CD4-positive, alpha-beta memory T cell (primary cell): ENCODE results near the gene TCERG1. TPM values are rescaled to one million over a fixed set of nuclear protein-coding genes. Genes with fewer than 3 reads are reported as not detected.

Source experiments
- CTCF ChIA-PET: fragments of 350-600 bp; sonication (Branson Sonifier 250); formaldehyde crosslinking; loops from one replicate; lab custom pipeline; 2021; ENCODE audit warnings: inconsistent platforms; ENCODE audit not compliant: partially characterized antibody; lab: Charles Lee
- POLR2A ChIA-PET: fragments of 350-600 bp; sonication (Branson Sonifier 250); formaldehyde crosslinking; loops from one replicate; lab custom pipeline; 2021; ENCODE audit not compliant: partially characterized antibody; lab: Charles Lee
- DNase-seq, 5 donors: peaks; one replicate each; pipeline versions ENCODE4 v3.0.0 to v3.0.0-alpha.2; 2020 to 2022; ENCODE audit warnings: mixed read lengths in 1 of 5
- H3K27ac ChIP-seq: one replicate; pipeline ENCODE4 v1.7.0; 2013; ENCODE audit warnings: low read depth, low read length
- H3K27me3 ChIP-seq: 2 replicates; pipeline ENCODE4 v1.7.0; 2013; ENCODE audit warnings: mild to moderate bottlenecking, low read length, moderate library complexity; ENCODE audit not compliant: insufficient read depth
- H3K36me3 ChIP-seq: 2 replicates; pipeline ENCODE4 v1.7.0; 2013; ENCODE audit warnings: mild to moderate bottlenecking, low read length, moderate library complexity; ENCODE audit not compliant: insufficient read depth
- H3K4me1 ChIP-seq: 2 replicates; pipeline ENCODE4 v1.7.0; 2013; ENCODE audit warnings: mild to moderate bottlenecking, low read length, moderate library complexity; ENCODE audit not compliant: insufficient read depth
- H3K4me3 ChIP-seq, 2 donors: one replicate each; pipeline ENCODE4 v1.7.0; 2013; ENCODE audit warnings: low read length in 2 of 2, mild to moderate bottlenecking in 1 of 2
- H3K9me3 ChIP-seq, 2 donors: one replicate each; pipeline ENCODE4 v1.7.0; 2013; ENCODE audit warnings: low read length in 2 of 2, control low read depth in 1 of 2; ENCODE audit not compliant: control insufficient read depth in 1 of 2
- H3K27ac Mint-ChIP-seq, 7 donors: one replicate each; pipeline ENCODE4 v1.8.0; 2020 to 2021; ENCODE audit warnings: mixed read lengths in 7 of 7, mild to moderate bottlenecking in 6 of 7, inconsistent platforms in 3 of 7, moderate library complexity in 3 of 7
- H3K27me3 Mint-ChIP-seq, 2 donors: one replicate each; pipeline ENCODE4 v1.8.0; 2020 to 2021; ENCODE audit warnings: mixed read lengths in 2 of 2
- H3K36me3 Mint-ChIP-seq, 2 donors: one replicate each; pipeline ENCODE4 v1.8.0; 2020 to 2021; ENCODE audit warnings: mixed read lengths in 2 of 2, inconsistent platforms in 1 of 2, mild to moderate bottlenecking in 1 of 2
- H3K4me1 Mint-ChIP-seq, 4 donors: one replicate each; pipeline ENCODE4 v1.8.0; 2020 to 2021; ENCODE audit warnings: mixed read lengths in 4 of 4, mild to moderate bottlenecking in 1 of 4
- H3K4me3 Mint-ChIP-seq, 8 donors: one replicate each; pipeline ENCODE4 v1.8.0; 2020 to 2021; ENCODE audit warnings: mixed read lengths in 8 of 8, mild to moderate bottlenecking in 7 of 8, moderate library complexity in 6 of 8, inconsistent platforms in 3 of 8
- H3K9me3 Mint-ChIP-seq, 8 donors: one replicate each; pipeline ENCODE4 v1.8.0; 2020 to 2021; ENCODE audit warnings: mixed read lengths in 8 of 8, mild to moderate bottlenecking in 5 of 8, inconsistent platforms in 3 of 8, moderate library complexity in 1 of 8
- intact Hi-C: fragments of 100-400 bp; cut with micrococcal nuclease; formaldehyde crosslinking; loops from one replicate; pipeline ENCODE4 v1.15.1; 2023
- polyA plus RNA-seq, 2 donors: library from polyadenylated mRNA; unstranded; fragments of 300-500 nt; fragmentation: Illumina TruSeq; gene quantifications; one replicate each; pipeline ENCODE4 v1.2.3, GENCODE V29; 2021
- total RNA-seq, 2 experiments: library from RNA; stranded (reverse); gene quantifications; one replicate each; pipeline ENCODE4 v1.2.3, GENCODE V29; 2021

Gene TCERG1
- total and polyA plus RNA-seq, 4 experiments from 2014 or later = 20.3 to 68.5 (median 57.2) TPM

DNA sequence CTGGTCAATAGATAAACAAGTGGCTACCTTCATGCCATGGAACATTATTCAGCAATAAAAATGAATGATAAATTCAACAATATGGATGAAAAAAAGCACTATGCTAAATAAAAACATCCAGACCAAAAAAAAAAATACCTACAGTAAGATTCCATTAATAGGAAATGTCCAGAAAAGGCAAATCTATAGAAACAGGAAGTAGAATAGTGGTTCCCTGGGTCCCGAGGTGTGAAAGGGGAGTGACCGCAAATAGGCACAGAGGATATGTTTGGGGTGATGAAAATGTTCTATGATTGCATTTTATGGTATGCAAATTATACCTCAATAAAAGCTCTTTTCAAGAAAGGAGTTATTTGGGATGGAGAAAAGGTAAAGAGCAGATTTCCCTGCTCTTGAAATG, 72.4 kb downstream of the TCERG1 start:
- H3K27ac Mint-ChIP-seq = no peak overlapping the region
- no peak for DNase-seq
- ChIA-PET CTCF (no interaction called here), POLR2A (no interaction called here)
- no peak overlapping the region for H3K27ac ChIP-seq
- no peaks in the 10 kb centered on the region for H3K36me3 ChIP-seq
- H3K4me1 ChIP-seq = no peaks in the 10 kb centered on the region
- no peaks in the 10 kb centered on the region for H3K9me3 Mint-ChIP-seq
- H3K4me1 Mint-ChIP-seq = no peaks in the 10 kb centered on the region
- no peak overlapping the region for H3K4me3 ChIP-seq
- H3K36me3 Mint-ChIP-seq = no peaks in the 10 kb centered on the region
- no peak overlapping the region for H3K4me3 Mint-ChIP-seq
- peaks cover 0 to 1% of the 10 kb centered on the region in 2 donors for H3K27me3 Mint-ChIP-seq
- intact Hi-C loops = no loop called here
- no peaks in the 10 kb centered on the region for H3K9me3 ChIP-seq
- no peaks in the 10 kb centered on the region for H3K27me3 ChIP-seq

DNA sequence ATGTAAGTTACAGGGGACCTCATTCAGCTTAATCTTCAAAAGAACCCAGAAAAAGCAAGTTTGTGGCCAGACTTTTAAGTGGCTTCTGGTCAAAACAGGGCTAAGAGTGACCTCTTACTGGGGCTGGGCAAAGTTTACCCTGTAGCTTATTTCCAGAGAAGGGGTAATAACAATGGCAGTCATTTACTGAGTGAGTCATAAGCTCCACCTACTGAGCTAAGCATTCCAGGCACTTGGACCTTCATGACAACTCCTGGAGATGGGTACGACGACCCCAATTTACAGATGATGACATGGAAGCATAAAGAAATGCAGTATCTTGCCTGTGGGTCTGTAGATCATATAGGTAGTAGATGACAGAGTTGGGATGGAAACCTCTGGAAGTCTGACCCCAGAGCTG, 73.6 kb downstream of the TCERG1 start:
- Mint-ChIP-seq H3K9me3 (no peaks in the 10 kb centered on the region), H3K27ac (no peak overlapping the region), H3K36me3 (no peaks in the 10 kb centered on the region), H3K4me1 (no peaks in the 10 kb centered on the region), H3K4me3 (no peak overlapping the region), H3K27me3 (peaks cover 0 to 3% of the 10 kb centered on the region in 2 donors)
- Histone ChIP-seq H3K27ac (no peak overlapping the region), H3K4me1 (no peaks in the 10 kb centered on the region), H3K36me3 (no peaks in the 10 kb centered on the region), H3K4me3 (no peak overlapping the region), H3K9me3 (no peaks in the 10 kb centered on the region), H3K27me3 (no peaks in the 10 kb centered on the region)
- POLR2A ChIA-PET = no interaction called here
- intact Hi-C loops = no loop called here
- CTCF ChIA-PET = interaction anchor here (0.8 to 2.1 kb wide), 6 partner anchors 9 to 668 kb away, joined by 3 to 15 read pairs (median 8); no protein-coding TSS in a partner anchor
- DNase-seq = no peak

DNA sequence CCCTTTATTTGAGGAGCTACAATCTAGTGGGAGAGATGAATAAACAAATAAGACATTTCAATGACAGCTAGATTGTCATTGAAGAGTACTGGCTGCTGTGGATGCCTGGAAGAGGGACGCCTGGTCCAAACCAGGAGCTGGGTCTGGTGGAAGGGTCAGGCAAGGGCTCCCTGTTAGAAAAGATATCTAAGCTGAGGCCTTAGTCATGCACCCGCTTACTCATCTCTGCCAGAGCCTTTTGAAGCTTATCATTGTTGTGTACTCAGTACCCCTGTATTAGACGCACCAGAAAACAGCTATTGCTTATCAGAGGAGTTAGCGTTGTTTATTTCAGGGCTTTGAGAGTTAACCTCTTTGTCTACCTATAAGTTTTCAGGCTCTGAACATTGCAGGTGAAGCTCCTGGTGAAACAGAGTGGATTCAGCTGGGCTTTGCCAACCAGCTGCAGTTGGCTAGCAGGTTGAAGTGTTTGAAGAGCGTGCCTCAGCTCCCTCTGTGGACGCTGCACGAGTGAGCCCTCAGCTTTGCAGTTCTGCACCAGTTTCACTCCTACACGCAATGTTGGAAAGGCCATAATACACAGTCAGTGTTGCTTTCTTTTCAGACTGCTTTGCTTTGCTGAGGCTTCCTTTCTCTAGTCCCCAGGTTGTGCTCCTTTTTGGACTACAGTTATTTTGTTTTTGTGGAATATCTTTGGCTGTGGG, 74.4 kb downstream of the TCERG1 start:
- Mint-ChIP-seq H3K36me3 (no peaks in the 10 kb centered on the region), H3K4me1 (no peaks in the 10 kb centered on the region), H3K9me3 (no peaks in the 10 kb centered on the region), H3K27me3 (peaks cover 0 to 3% of the 10 kb centered on the region in 2 donors), H3K27ac (no peak overlapping the region), H3K4me3 (no peak overlapping the region)
- H3K27ac ChIP-seq = no peak overlapping the region
- DNase-seq = no peak
- no peaks in the 10 kb centered on the region for H3K4me1 ChIP-seq
- CTCF ChIA-PET = interaction anchor here (0.8 to 2.1 kb wide), 6 partner anchors 9 to 667 kb away, joined by 3 to 15 read pairs (median 8); no protein-coding TSS in a partner anchor
- POLR2A ChIA-PET = no interaction called here
- H3K27me3 ChIP-seq = no peaks in the 10 kb centered on the region
- no peaks in the 10 kb centered on the region for H3K36me3 ChIP-seq
- H3K9me3 ChIP-seq = no peaks in the 10 kb centered on the region
- no peak overlapping the region for H3K4me3 ChIP-seq
- intact Hi-C loops = no loop called here

DNA sequence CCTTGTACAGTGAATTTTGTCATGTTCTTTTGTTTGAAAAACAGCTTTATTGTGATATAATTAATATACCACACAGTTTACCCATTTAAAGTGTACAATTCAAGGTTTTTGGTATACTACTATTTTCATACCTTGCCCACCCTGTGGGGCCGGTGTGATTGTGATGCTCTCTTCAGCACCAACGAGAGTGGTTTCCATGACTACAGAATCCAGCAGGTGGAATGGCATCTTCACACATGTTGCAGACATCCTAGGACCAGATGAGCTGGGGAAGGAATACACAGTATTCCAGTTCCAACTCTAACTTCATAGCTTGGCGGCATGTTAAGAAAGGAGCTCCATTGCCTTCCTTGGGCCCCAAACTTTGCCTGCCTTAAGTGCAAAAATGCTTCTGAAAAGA, 76.6 kb downstream of the TCERG1 start:
- no peak for DNase-seq
- ChIA-PET POLR2A (no interaction called here), CTCF (interaction anchor here (0.9 to 2.0 kb wide), 4 partner anchors 8 to 440 kb away, joined by 3 to 7 read pairs (median 4); no protein-coding TSS in a partner anchor)
- Histone ChIP-seq H3K4me3 (no peak overlapping the region), H3K27me3 (peaks cover 5% of the 10 kb centered on the region), H3K9me3 (no peaks in the 10 kb centered on the region), H3K4me1 (no peaks in the 10 kb centered on the region), H3K36me3 (no peaks in the 10 kb centered on the region), H3K27ac (no peak overlapping the region)
- no peaks in the 10 kb centered on the region for H3K36me3 Mint-ChIP-seq
- intact Hi-C loops = no loop called here
- H3K4me3 Mint-ChIP-seq = no peak overlapping the region
- H3K9me3 Mint-ChIP-seq = no peaks in the 10 kb centered on the region
- no peaks in the 10 kb centered on the region for H3K4me1 Mint-ChIP-seq
- H3K27ac Mint-ChIP-seq = no peak overlapping the region
- peaks cover 0 to 7% of the 10 kb centered on the region in 2 donors for H3K27me3 Mint-ChIP-seq

DNA sequence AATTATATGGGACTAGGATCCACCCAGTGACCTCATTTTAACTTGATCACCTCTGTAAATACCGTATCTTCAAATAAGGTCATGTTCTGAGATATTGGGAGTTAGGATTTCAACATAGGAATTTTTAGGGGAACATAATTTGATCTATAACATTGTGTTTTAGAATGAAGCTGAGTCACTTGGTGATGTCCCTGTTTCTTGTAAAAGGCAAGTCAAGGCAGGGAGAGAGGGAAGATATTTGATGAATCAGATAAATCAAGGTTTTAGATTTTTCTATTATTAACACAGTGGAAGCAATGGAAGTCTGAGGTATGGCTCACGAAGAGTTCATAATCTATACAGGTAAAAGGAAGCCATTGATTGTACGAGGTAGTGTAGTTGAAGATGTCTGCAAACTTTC, 80.7 kb downstream of the TCERG1 start:
- H3K27me3 ChIP-seq = peaks cover 5% of the 10 kb centered on the region
- no peaks in the 10 kb centered on the region for H3K4me1 Mint-ChIP-seq
- H3K36me3 ChIP-seq = no peaks in the 10 kb centered on the region
- H3K9me3 Mint-ChIP-seq = no peaks in the 10 kb centered on the region
- CTCF ChIA-PET = interaction anchor here (1.6 kb wide), 1 partner anchor 12 kb away, joined by 4 read pairs; no protein-coding TSS in a partner anchor
- no peak overlapping the region for H3K4me3 ChIP-seq
- H3K27ac Mint-ChIP-seq = peak overlapping the region in 1 of 7 donors; percentile 37
- DNase-seq = no peak
- POLR2A ChIA-PET = no interaction called here
- H3K36me3 Mint-ChIP-seq = no peaks in the 10 kb centered on the region
- intact Hi-C loops = no loop called here
- no peak overlapping the region for H3K27ac ChIP-seq
- no peaks in the 10 kb centered on the region for H3K9me3 ChIP-seq
- peaks cover 0 to 7% of the 10 kb centered on the region in 2 donors for H3K27me3 Mint-ChIP-seq
- H3K4me3 Mint-ChIP-seq = no peak overlapping the region
- no peaks in the 10 kb centered on the region for H3K4me1 ChIP-seq

DNA sequence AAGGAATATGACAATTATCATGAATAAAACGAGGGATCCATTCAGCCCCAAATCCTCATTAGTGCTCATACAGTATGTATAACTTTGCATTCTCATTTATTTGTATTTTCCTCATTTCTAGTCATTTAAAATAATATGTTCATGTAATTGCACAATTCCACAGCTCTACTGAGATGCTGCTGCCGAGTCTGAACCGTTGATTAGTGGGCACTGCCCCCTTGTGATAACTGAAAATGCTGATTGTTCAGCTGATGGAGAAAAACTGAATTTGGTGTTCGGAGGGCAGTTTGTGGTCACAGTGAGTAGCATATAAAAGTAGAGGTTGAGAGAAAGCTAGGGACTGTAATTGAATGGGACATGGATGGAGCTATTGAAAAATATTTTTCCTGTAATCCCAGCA, 81.1 kb downstream of the TCERG1 start:
- Mint-ChIP-seq H3K9me3 (no peaks in the 10 kb centered on the region), H3K36me3 (no peaks in the 10 kb centered on the region), H3K27ac (no peak overlapping the region), H3K4me1 (peaks cover under 1 to 2% (median 1%) of the 10 kb centered on the region in 4 donors), H3K27me3 (peaks cover 0 to 7% of the 10 kb centered on the region in 2 donors), H3K4me3 (no peak overlapping the region)
- Histone ChIP-seq H3K4me3 (no peak overlapping the region), H3K27me3 (peaks cover 5% of the 10 kb centered on the region), H3K4me1 (no peaks in the 10 kb centered on the region), H3K36me3 (no peaks in the 10 kb centered on the region), H3K27ac (no peak overlapping the region), H3K9me3 (no peaks in the 10 kb centered on the region)
- ChIA-PET POLR2A (no interaction called here), CTCF (interaction anchor here (0.7 to 1.6 kb wide), 2 partner anchors 11 to 141 kb away, joined by 3 to 4 read pairs; no protein-coding TSS in a partner anchor)
- intact Hi-C loops = no loop called here
- no peak for DNase-seq

DNA sequence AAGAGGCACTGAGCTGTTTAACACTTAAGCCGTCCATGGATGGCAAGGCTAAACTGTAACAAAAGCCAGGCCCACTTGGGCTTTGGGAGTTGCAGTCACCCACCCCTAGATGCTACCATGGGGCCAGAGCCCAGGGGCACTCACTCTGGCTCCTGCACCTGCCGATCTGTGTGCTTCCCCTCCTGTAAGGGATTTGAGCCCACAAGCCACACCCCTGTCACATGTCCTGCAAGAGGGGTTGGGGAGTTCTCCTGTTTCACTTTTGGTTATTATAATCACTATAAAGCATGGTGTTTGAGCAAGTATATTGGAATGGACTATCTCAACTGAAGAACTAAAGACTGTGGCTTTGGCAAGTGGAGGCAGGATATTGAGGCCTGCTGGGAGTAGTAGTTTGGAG, 82.9 kb downstream of the TCERG1 start:
- peaks cover 0 to 7% of the 10 kb centered on the region in 2 donors for H3K27me3 Mint-ChIP-seq

More for the DNA sequence above, 82.9 kb downstream of the TCERG1 start:
- Histone ChIP-seq H3K36me3 (no peaks in the 10 kb centered on the region), H3K9me3 (no peaks in the 10 kb centered on the region), H3K27me3 (peaks cover 5% of the 10 kb centered on the region), H3K4me3 (no peak overlapping the region), H3K4me1 (no peaks in the 10 kb centered on the region), H3K27ac (no peak overlapping the region)
- POLR2A ChIA-PET = no interaction called here
- DNase-seq = no peak
- Mint-ChIP-seq H3K27ac (no peak overlapping the region), H3K36me3 (no peaks in the 10 kb centered on the region), H3K4me3 (no peak overlapping the region), H3K4me1 (peaks cover 2 to 5% (median 4%) of the 10 kb centered on the region in 4 donors), H3K9me3 (no peaks in the 10 kb centered on the region)
- intact Hi-C loops = no loop called here
- CTCF ChIA-PET = interaction anchor here (3.0 to 6.9 kb wide), 3 partner anchors 9 to 436 kb away, joined by 15 to 74 read pairs (median 69); no protein-coding TSS in a partner anchor
